OCI-LY3 (cell line): ENCODE results near the gene ABCB6.
"Not testable (repeated sequence)": the region's sequence is repeated elsewhere in the genome, so short reads cannot be mapped to it uniquely, and the experiment has no call there.

Experiments
- EZH2phosphoT487 ChIP-seq: fragments of 200-600 bp; shearing (Covaris generic); IDR thresholded peaks from 2 replicates; pipeline ENCODE4 v1.6.1; 2018; ENCODE audit warnings: antibody characterized with exemption, mixed run types, low read depth
- TF ChIP-seq, protein P1 (sequence below): fragments of 200-600, 300-600 bp; sonication (generic); IDR thresholded peaks from 2 replicates; pipeline ENCODE4 v1.5.1; 2014; ENCODE audit warnings: antibody characterized with exemption, low read length, low read depth

- TF ChIP-seq, protein P1, sequence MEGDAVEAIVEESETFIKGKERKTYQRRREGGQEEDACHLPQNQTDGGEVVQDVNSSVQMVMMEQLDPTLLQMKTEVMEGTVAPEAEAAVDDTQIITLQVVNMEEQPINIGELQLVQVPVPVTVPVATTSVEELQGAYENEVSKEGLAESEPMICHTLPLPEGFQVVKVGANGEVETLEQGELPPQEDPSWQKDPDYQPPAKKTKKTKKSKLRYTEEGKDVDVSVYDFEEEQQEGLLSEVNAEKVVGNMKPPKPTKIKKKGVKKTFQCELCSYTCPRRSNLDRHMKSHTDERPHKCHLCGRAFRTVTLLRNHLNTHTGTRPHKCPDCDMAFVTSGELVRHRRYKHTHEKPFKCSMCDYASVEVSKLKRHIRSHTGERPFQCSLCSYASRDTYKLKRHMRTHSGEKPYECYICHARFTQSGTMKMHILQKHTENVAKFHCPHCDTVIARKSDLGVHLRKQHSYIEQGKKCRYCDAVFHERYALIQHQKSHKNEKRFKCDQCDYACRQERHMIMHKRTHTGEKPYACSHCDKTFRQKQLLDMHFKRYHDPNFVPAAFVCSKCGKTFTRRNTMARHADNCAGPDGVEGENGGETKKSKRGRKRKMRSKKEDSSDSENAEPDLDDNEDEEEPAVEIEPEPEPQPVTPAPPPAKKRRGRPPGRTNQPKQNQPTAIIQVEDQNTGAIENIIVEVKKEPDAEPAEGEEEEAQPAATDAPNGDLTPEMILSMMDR: not testable (repeated sequence)
- not testable (repeated sequence) for TF ChIP-seq EZH2phosphoT487
These were observed 18.0 kb downstream of the ABCB6 start for GRCh38 chr2:219200502-219201326.
